ENCODE measurements around the gene SPRED2. TPM values are rescaled to one million over a fixed set of nuclear protein-coding genes. Genes with fewer than 3 reads are reported as not detected.

Gene SPRED2
- total RNA-seq, 1 donor: 9.5 TPM

DNA sequence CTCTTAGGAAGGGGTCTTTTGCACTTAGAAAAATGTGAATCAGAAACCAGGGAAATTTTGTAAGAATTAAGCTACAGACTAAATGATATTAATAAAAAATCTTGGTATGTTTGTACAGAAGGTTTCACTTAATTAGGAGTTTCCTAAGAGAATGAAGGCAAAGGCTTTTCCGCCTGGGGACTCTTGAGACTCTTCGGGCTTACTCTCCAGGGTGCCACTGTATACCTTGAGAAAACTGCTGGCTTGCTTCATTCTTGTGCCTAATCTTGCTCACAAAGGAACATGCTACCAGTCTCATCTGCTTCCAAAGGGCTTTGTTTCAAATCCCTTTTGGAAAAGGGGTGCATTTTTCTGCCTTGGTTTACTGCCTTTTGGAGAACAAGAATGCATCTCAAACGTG lies 155.3 kb downstream of the SPRED2 start:
- TF ChIP-seq, protein P1, sequence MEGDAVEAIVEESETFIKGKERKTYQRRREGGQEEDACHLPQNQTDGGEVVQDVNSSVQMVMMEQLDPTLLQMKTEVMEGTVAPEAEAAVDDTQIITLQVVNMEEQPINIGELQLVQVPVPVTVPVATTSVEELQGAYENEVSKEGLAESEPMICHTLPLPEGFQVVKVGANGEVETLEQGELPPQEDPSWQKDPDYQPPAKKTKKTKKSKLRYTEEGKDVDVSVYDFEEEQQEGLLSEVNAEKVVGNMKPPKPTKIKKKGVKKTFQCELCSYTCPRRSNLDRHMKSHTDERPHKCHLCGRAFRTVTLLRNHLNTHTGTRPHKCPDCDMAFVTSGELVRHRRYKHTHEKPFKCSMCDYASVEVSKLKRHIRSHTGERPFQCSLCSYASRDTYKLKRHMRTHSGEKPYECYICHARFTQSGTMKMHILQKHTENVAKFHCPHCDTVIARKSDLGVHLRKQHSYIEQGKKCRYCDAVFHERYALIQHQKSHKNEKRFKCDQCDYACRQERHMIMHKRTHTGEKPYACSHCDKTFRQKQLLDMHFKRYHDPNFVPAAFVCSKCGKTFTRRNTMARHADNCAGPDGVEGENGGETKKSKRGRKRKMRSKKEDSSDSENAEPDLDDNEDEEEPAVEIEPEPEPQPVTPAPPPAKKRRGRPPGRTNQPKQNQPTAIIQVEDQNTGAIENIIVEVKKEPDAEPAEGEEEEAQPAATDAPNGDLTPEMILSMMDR (IDR thresholded peaks at IDR 0.05; ENCODE audit: insufficient read depth, low read depth, low read length): no peak
- no peak for DNase-seq (ENCODE audit: low read depth)
- H3K4me3 ChIP-seq (ENCODE audit: low read depth, low read length): no peak overlapping the region

DNA sequence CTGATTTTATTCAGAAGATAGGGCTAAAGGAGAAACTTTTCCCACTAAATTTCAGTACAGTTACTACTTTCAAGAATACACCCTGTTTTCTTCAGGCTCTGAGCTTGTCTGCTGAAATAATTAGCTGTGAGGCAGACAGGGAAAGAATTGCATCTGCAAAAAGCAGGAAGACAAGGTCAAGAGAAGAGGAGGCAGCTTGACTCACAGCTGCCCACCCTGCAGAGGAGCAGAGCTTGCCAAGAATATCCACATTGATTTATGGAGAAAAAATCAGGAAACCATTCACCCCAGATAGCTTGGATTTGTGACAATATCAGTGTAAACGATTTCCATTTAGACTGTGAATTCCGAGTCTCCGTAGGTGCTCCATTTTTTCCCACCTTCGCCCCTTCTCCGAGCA lies 155.8 kb downstream of the SPRED2 start:
- TF ChIP-seq, protein P1 (IDR thresholded peaks at IDR 0.05; ENCODE audit: insufficient read depth, low read depth, low read length): no peak
- DNase-seq (ENCODE audit: low read depth): no peak
- no peak overlapping the region for H3K4me3 ChIP-seq (ENCODE audit: low read depth, low read length)

DNA sequence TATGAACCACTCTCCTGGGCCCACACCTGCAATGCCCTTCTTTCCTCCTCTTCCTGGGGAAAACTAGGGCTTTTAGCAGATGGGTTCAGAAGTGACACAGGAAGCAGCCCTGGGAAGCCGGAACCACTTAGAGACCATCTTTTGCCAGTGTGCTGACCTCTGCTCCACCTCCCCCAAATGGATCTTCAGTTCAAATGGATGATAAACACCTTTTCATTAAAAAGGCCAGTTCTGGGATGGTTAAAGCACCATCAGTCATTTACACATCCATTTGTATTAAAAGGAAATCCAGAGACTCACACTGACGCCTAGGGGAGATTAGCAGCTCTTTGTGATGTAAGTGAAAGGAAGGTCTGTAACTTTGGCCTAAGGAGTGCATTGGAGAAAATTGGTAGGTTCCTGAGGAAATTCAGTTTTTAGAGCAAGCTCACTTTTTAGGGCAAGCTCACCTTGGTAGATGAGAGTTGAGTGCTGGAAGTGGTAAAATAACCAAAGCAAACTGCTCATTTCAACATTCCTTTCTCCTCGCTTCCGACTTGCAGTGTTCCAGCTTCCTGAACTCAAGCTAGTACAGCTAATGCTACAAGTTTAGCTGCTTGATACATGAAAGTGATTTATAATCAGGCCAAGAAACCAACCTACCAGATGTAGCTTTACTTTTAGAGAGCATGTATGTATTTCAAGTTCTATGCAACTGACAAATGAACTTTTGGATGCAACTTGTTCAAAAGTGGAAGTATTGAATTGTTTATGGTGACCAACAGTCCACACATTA lies 157.1 kb downstream of the SPRED2 start:
- H3K4me3 ChIP-seq (ENCODE audit: low read depth, low read length): no peak overlapping the region
- DNase-seq (ENCODE audit: low read depth): no peak
- TF ChIP-seq, protein P1 (IDR thresholded peaks at IDR 0.05; ENCODE audit: insufficient read depth, low read depth, low read length): no peak

DNA sequence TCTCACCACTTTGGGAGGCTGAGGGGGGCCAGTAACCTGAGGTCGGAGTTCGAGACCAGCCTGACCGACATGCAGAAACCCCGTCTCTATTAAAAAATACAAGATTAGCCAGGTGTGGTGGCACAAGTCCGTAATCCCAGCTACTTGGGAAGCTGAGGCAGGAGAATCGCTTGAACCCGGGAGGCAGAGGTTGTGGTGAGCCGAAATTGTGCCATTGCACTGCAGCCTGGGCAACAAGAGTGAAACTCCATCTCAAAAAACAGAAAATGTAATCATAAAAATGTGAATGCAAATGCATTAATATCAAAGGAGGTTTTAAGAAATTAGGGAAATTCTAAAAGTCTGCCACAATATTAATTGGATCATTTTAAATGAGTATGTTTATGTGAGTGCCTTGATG lies 159.1 kb downstream of the SPRED2 start:
- TF ChIP-seq, protein P1 (IDR thresholded peaks at IDR 0.05; ENCODE audit: insufficient read depth, low read depth, low read length): no peak

DNA sequence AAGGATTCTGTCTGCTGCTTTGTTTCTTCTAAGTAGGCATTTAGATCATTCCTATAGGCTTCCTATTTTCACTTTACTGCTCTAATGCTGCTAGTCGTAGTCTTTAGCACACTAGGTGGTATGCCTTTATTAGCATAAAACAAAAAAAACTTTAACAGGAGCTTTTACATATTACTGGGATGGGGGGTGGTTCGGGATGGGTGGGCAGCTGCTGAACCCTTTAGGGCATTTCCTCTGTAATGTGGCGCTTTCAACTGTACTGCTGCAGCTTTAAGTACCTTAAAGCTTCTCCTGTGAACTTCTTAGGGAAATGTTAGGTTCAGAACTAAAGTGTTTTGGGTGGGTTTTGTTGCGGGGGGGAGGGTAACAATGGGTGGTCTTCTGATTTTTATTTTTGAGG lies 163.4 kb downstream of the SPRED2 start:
- TF ChIP-seq, protein P1 (IDR thresholded peaks at IDR 0.05; ENCODE audit: insufficient read depth, low read depth, low read length): no peak
- H3K4me3 ChIP-seq (ENCODE audit: low read depth, low read length): no peak overlapping the region

More for the DNA sequence above, 159.1 kb downstream of the SPRED2 start:
- H3K4me3 ChIP-seq (ENCODE audit: low read depth, low read length): no peak overlapping the region
- DNase-seq (ENCODE audit: low read depth): no peak

DNA sequence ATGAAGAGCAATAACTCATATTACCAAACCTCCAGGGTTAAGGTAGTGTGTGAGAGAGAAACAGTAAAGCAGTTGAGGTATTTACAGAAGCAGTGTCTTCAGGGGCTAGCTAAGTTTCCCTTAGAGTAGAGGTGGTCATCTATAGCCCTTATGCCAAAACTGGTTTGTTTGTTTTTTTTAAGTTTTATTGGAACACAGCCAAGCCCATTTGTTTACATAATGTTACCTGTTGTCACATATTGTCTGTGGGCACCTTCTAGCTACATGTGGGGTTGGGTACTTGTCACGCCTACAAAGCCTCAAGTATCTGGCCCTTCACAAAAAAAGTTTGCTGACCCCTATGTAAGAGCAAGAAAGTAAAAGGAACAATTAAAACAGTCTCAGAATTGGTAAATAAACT lies 165.4 kb downstream of the SPRED2 start:
- DNase-seq (ENCODE audit: low read depth): no peak
- TF ChIP-seq, protein P1 (IDR thresholded peaks at IDR 0.05; ENCODE audit: insufficient read depth, low read depth, low read length): no peak
- no peak overlapping the region for H3K4me3 ChIP-seq (ENCODE audit: low read depth, low read length)

More for the DNA sequence above, 163.4 kb downstream of the SPRED2 start:
- DNase-seq (ENCODE audit: low read depth): no peak

DNA sequence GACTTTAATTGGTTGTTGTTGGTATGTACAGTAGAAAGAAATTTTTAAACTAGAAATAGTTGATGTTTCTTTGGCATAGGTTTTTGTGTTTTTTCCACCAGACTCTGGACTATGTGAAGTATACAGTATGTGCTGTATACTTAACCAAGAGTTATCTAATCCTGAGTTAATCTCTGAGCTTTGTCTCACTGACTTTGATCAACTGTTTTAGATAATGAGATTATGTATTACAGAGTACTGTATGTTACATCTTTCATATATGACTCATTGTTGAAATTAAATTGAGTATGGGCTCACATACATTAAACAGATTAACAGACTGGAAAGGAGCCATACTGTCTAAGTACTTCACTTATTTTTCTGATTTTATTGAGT lies 166.7 kb downstream of the SPRED2 start:
- TF ChIP-seq, protein P1 (IDR thresholded peaks at IDR 0.05; ENCODE audit: insufficient read depth, low read depth, low read length): no peak
- DNase-seq (ENCODE audit: low read depth): no peak
- no peak overlapping the region for H3K4me3 ChIP-seq (ENCODE audit: low read depth, low read length)

Measured in fibroblast of villous mesenchyme (primary cell).